ENCODE measurements around the gene ELFN1.

- TF ChIP-seq CTCF (IDR thresholded peaks at IDR 0.05) (no peak), POLR2A (IDR thresholded peaks at IDR 0.05) (no peak)
These were observed 97.4 kb downstream of the ELFN1 start for GRCh38 chr7:1767524-1767923.
